Activated gamma-delta T cell treated with Interleukin-2 at 50 U/mL for 16 hours (primary cell): Measurements from ENCODE around the gene IMPG2.
"Not testable (repeated sequence)": the region's sequence is repeated elsewhere in the genome, so short reads cannot be mapped to it uniquely, and the experiment has no call there.

Experiments
- DNase-seq: peaks from one replicate; pipeline ENCODE4 v3.0.0-alpha.2; 2020

The IMPG2 gene

DNA sequence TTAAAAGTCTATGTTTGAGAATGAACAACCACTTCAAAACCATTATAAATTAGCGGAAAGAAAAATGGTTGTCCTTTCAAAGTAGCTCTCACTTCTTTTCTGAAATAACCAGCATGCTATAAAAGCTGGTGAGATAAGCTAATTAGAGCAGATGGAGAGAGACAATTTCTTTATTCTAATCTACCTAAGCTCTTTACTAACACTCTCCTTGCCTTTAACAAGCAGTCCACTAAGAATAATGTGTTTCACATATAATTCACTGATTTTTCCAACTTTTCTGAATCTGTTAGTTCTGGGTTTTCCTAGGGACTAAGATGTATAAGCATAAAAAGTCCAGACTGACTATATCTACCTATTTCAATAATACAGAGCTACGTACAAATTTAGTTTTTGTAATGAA is at the start of gene IMPG2:
Gene IMPG2, minus strand, starts transcription at position 101 of the 400 bp plus-strand sequence. CDS start 203 bp downstream, outside the sequence.
- no peak for DNase-seq

DNA sequence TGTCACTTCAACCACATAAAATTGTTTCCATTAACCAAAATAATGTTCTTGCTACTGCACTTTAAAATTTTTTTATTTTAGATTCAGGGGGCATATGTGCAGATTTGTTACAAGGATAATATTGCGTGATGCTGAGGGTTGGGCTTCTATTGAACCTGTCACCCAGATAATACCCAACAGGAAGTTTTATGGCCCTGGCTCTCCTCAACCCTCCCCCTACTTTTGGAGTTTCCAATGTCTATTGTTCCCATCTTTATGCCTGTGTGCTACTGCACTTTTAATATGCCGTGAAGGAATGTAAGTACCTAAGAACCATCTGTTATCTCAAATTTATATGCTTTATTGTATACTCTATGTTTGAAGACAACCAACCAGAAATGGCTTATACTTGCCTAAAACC is 42.0 kb upstream of the IMPG2 start:
- no peak for DNase-seq

GRCh38 chr3:101351829-101352228 is 31.5 kb upstream of the IMPG2 start:
- DNase-seq: no peak

- DNase-seq: no peak
Observed at GRCh38 chr3:101340591-101340990, 20.2 kb upstream of the IMPG2 start.

DNA sequence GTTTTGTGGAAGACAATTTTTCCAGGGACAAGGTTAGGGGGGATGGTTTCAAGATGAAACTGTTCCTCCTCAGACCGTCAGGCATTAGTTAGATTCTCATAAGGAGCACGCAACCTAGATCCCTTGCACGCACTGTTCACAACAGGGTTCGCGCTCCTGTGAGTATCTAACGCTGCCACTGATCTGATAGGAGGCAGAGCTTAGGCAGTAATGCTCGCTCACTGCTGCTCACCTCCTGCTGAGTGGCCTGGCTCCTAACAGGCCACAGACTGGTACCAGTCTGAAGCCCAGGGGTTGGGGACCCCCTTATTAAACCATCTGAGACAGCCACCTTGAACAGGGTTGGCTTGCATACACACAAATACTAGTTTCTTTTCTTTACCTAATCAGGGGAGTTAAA is 13.5 kb upstream of the IMPG2 start:
- no peak for DNase-seq

DNA sequence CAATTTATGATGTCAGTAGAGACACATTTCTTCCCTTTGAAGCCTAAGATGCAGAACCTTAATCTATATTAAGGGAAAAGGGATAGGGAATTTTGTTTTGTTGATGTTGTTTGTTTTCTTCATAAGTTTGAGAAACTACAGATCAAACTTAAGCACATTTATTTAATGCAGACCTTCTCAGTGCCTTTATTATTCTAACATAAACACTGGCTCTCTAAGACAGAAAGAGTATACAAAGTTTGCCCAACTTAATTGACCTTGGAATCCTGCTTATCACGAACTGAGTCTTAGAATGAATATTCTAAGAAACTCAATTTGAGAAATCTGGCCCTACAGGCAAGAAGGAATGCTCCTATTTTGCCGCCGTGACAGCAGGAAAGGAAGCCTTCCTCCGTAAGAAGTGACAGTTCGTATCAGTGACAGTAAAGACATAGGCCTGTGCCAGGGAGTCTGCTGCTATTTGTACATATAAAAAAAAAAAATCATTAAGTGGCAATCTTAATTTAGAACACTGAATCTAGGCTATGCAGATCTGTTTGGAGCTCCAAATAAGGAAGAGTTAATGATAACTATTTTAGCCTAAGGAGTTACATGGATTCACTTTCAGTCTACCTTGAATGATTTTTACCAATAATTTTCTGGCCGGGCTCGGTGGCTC is 8.8 kb upstream of the IMPG2 start:
- DNase-seq: no peak

- DNase-seq: no peak
Observed at GRCh38 chr3:101325393-101326134, 5.2 kb upstream of the IMPG2 start.

- DNase-seq: no peak
Observed at GRCh38 chr3:101319531-101319930, 844 bp downstream of the IMPG2 start.

DNA sequence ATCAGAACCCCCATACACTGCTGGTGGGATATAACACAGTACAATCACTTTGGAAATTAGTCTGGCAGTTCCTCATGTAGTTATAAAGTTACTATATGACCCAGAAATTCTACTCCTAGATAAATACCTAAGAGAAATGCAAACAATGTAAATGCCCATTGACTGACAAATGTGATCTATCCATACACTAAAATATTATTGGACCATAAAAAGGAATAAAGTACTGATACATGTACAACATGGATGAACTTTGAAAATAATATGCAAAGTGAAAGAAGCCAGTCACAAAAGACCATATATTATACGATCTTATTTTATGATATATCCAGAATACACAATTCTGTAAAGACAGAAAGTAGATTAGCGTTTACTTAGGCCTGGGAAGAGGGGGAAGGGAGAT is 7.8 kb downstream of the IMPG2 start:
- no peak for DNase-seq

- no peak for DNase-seq
Observed at GRCh38 chr3:101311676-101312075, 8.7 kb downstream of the IMPG2 start.

GRCh38 chr3:101310978-101311375 is 9.4 kb downstream of the IMPG2 start:
- DNase-seq: no peak

- DNase-seq: not testable (repeated sequence)
Observed at GRCh38 chr3:101308147-101308772, 12.1 kb downstream of the IMPG2 start.

DNA sequence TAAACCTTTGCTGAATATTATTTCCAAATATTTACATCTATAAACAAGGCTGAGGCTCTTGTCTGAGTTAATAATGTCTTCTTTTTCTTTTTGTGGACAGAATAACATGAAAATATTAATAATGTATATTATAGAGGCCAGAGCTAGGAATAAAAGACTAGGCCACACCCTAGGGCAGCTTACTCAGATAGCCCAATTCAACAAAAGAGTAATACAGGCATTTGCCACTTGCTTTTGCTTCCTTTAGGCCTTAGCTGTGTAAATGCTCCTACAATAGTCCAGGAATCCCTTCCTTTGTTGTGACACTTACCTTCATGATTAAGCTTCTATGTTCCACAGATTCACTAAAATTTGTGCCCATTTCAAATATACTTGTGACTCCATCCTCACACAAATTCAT is 16.5 kb downstream of the IMPG2 start:
- no peak for DNase-seq

- DNase-seq: no peak
Observed at GRCh38 chr3:101303089-101303731, 17.2 kb downstream of the IMPG2 start.

DNA sequence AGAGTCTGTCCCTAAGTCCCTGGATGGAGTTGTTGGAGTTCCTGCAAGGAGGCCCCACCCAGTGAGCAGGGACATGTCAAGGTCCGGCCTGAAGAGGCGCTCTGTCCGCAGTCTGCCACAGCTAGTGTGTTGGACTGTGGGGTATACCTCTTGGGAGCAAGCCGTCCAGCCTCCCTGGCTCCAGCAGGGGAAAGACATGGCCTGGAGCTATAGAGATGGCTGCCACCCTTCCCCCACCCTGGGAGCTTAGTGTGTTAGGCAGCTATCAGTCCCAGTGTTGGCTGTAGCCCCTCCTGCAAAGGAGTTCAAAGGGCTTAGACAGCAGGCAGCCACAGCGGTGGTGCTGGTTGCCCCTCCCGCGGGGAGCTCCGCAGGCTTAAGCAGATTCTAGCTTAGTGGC is 20.3 kb downstream of the IMPG2 start:
- no peak for DNase-seq

GRCh38 chr3:101292027-101292426 is 28.3 kb downstream of the IMPG2 start:
- no peak for DNase-seq

GRCh38 chr3:101288294-101288693 is 32.1 kb downstream of the IMPG2 start:
- DNase-seq: no peak

- no peak for DNase-seq
Observed at GRCh38 chr3:101284757-101285156, 35.6 kb downstream of the IMPG2 start.

GRCh38 chr3:101281521-101282030 is 38.8 kb downstream of the IMPG2 start:
- DNase-seq: no peak

DNA sequence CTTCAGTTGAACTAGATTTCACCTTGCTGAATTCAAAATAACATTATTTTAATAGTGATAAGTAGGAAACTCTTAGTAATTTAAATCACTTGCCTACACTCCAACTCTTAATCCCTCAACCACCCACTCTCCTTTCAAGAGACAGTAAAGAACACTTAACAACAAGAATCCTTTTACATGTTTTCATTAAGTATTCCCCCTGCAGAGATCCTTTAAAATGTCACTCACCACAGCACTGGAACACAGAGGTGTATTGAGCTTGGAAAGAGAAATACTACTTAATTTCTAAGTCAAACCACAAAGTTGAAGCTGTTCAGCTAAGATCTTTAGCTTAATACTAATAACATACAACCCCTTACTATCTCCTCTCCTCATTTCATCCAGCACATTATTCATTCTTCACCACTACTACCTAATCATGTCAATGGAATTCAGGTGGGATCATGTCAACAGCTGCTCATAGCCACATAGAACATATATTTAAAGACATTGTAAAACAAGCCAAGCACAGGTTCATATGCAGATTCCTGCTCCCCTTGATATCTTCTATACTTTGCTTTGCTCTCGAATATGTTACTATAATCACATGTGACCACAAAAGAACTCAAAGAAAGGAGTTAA is 40.5 kb downstream of the IMPG2 start:
- DNase-seq: no peak

GRCh38 chr3:101279162-101279561 is 41.2 kb downstream of the IMPG2 start:
- DNase-seq: no peak

- no peak for DNase-seq
Observed at GRCh38 chr3:101278727-101279126, 41.6 kb downstream of the IMPG2 start.

DNA sequence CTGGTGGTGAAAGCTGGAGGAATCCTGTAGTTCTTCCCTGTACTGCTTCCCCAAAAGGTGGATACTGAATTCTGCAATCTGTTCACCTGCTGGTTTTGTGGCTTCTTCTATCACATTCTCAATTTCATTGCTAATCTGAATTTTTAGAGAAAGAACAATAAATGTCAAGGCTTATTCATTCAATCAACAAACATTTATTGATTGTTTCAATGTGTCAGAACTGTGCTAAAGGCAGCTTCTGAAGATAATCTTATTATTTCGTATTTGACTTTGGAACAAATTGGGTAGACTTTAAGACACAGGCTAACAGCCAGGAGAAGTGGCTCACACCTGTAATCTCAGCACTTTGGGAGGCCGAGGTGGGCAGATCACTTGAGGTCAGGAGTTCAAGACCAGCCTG is 46.8 kb downstream of the IMPG2 start:
- DNase-seq: no peak
